NCI-H510A treated with DMSO at 0.1 percent for 48 hours (cell line): Measurements from ENCODE around the gene ALG12.

Experiments used
- DNase-seq: peaks from one replicate; lab custom pipeline; 2025; lab: John Stamatoyannopoulos, UW

ALG12 gene

GRCh38 chr22:49887064-49887451, 31.2 kb downstream of the ALG12 start:
- DNase-seq = no peak

GRCh38 chr22:49886346-49887063, 31.7 kb downstream of the ALG12 start:
- DNase-seq = no peak

DNA sequence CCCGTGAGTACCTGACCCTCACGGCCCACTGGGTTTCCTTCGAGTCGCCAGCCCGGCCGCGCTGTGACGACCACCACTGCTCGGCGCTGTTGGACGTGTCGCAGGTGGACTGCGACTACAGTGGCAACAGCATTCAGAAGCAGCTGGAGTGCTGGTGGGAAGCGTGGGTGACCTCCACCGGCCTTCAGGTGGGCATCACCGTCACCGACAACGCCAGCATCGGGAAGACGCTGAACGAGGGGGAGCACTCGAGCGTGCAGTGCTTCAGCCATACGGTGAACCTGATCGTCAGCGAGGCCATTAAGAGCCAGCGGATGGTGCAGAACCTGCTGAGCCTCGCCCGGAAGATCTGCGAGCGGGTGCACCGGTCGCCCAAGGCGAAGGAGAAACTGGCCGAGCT, 32.4 kb downstream of the ALG12 start:
- no peak for DNase-seq

DNA sequence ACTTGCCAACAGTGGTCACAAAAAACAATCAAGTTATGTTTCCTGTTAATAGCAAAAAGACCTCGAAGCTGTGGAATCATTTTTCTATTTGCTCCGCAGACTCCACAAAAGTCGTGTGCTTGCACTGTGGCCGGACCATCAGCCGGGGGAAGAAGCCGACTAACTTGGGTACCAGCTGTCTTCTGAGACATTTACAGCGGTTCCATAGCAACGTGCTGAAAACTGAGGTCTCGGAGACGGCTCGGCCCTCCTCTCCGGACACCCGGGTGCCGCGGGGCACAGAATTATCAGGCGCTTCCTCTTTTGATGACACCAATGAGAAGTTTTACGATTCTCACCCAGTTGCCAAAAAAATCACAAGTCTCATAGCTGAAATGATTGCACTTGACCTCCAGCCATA, 33.0 kb downstream of the ALG12 start:
- no peak for DNase-seq

GRCh38 chr22:49884503-49885260, 33.6 kb downstream of the ALG12 start:
- DNase-seq = no peak

DNA sequence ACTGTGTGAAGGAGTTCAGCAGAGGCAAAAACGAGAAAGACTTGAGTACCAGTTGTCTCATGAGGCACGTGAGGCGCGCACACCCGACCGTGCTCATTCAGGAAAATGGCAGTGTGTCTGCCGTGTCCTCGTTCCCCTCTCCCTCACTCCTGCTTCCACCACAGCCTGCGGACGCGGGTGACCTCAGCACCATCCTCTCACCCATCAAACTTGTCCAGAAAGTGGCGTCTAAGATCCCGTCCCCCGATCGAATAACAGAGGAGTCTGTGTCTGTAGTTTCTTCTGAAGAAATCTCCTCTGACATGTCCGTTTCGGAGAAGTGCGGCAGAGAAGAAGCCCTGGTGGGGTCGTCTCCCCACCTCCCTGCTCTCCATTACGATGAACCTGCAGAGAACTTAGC, 34.2 kb downstream of the ALG12 start:
- no peak for DNase-seq

GRCh38 chr22:49883294-49883640, 35.0 kb downstream of the ALG12 start:
- DNase-seq = no peak

DNA sequence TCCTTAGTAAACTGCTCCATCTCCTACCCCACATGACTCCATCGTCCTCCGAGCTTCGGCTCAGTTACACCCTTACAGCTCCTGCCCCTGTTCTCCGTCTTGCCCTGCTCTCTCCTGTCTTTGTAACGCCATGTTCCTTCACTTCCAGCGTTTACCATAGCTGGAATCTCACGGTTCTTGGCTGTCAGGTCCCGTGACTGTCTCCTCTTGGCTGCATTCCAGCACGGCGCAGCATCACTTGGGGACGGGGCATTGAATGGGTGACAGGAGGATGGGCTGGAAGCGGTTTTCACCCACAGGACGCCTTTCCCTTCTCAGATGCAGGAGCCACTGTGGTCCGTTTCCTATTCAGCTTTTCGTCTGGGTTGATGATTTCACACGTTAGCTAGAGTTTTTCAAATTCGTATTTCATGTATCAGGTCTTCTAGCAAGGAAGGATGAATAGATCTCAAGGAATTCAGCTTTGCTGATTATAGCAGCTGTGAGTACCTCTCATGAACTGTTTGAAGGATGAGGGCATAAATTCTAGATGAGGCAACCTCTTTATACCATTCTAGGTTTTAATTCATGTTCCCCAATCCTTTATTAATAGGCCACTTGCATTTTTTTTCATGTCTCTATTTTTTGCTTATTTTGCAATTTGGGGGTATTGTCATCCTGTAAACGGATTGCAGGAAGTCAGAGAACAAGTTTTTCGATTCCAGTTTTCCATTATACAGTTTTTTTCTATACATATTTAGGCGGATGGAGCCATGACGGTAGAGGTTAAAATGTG, 35.5 kb downstream of the ALG12 start:
- DNase-seq = no peak

DNA sequence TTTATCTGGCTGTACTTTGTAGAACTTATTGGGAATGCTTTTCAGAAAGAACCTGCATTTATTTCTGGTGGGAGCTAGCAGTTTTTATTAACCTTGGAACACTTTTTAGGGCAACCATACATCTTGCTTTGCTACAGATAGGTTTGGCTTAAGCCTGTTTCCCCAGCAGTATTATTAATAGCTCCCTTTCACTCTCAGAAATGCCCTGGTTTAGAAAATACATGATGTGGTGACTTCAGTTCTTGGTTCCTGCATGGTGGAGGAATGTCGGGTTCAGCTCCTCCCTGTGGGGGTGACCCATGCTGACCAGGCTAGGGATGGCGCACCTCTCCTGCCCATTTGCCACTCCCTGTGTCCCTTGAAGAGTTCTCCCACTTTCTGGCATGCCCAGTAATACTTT, 36.4 kb downstream of the ALG12 start:
- DNase-seq = no peak

GRCh38 chr22:49880281-49880680, 38.0 kb downstream of the ALG12 start:
- no peak for DNase-seq

DNA sequence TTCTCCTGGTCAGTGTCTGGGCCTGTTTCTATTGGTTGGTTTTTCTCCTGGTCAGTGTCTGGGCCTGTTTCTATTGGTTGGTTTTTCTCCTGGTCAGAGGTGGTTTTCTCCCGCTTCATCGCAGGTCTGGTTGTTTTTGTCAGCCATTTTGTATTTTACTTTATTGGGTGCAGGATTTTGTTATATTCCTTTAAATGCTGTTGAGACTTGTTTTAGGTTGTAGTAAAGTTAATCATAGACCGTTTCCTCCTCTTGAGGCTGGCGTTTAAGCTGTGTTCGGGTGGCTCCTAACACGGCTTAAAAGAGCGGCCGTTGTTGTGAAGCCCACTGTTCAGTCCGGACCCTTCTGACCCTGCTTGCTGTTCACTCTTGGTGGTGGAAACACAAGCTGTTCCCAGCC, 38.4 kb downstream of the ALG12 start:
- no peak for DNase-seq

DNA sequence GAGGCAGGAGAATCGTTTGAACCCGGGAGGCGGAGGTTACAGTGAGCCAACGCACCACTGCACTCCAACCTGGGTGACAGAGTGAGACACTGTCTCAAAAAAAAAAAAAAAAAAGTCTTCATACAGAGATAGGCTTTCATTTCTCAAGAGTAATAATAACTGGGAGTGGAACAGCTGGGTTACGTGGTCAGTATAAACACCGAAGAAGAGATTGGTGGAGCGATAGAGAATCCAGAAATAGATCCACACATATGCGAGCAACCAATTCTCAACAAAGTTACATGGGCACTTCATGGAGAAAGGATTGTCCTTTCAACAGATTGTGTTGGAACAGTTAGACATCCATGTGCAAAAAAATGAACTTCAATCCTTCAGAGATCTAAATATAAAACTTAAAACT, 40.0 kb downstream of the ALG12 start:
- no peak for DNase-seq

DNA sequence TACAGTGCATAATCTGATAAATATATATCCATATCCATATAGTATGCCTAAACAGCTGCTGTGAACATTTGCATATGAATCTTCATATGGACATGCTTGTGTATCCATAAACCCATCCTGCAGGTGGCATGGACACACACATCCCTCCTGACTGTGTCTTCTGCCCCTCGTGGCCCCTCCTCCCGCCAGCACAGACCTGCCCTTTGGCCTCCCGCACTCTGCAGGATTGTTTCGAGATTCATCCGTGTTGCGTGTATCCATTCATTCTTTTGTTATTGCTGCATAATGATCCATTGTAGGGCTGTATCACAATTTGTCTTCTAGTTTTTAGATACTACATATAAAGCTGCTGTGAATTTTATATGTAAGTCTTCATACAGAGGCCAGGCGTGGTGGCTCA, 40.6 kb downstream of the ALG12 start:
- DNase-seq = no peak

DNA sequence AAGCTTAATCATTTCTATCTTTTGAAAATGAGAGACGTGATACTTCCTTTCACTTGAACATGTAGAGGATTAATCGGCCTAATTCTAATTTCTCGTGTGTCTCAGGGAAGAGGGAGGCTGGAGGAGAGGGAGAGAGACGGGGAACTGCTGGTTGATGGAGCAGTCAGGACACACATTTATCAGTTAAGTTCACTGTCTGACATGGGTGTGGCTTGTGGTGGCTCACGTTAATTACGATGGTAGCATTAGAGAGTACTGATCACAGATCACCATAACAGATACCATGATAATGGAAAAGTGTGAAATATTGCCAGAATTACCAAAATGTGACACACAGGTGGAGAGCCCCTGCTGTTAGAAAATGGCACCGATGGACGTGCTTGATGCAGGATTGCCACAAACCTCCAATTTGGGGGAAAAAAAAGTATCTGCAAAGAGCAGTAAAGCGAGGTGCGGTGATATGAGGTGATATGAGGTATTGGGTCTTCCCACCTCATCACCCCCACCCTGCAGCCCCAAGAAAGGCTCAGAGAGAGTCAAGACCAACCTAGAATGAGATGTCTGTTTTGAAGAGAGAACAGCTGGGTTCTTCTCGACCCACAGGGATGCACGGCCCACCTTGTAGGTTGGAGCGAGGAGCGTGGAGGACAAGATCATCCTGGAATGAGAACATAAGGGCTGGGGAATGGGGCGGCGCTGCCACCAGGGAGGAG, 44.9 kb downstream of the ALG12 start:
- no peak for DNase-seq

DNA sequence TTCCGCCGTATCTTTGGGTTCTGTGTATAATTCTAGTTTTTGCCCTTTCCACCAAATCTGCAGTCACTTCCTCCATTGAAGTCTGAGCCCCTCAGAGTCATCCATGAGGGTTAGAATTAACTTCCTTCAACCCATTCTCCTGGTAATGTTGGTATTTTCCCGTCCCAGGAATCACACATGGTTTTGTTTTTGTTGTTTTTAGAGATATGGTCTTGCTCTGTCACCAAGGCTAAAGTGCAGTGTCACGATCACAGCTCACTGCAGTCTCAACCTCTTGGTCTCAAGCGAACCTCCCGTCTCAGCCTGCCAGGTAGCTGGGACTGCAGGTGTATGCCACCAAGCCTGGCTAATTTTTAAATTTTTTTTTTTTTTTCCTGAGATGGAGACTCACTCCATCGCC, 45.9 kb downstream of the ALG12 start:
- DNase-seq = no peak

- no peak for DNase-seq
These were observed 46.8 kb downstream of the ALG12 start for GRCh38 chr22:49871482-49871881.

DNA sequence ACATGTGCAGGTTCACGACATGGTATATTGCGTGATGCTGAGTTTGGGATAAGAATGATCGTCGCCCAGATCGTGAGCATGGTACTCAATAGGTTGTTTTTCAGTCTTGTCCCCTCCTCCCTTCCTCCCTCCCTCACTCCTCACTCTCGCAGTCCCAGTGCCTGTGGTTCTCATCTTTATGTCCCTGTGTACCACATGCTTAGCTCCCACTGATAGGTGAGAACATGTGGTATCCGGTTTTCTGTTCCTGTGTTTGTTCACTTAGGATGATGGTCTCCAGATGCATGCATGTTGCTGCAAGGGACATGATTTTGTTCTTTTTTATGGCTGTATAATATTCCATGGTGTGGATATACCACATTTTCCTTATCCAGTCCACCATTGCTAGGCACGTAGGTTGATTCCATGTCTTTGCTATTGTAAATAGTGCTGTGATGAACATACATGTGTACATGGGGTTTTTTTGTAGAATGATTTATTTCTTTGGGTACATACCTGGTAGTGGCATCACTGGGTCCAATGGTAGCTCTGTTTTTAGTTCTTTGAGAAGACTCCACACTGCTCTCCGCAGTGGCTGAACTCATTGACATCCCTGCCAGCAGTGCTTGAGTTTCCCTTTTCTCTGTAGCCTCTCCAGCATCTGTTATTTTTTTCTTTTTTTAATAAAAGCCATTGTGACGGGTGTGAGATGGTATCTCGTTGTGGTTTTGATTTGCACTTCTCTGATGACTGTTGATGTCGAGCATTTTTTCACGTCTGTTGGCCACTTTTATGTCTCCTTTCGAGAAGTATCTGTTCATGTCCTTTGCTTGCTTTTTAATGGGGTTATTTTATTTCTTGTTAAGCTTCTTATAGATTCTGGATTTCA, 48.2 kb downstream of the ALG12 start:
- DNase-seq = no peak

DNA sequence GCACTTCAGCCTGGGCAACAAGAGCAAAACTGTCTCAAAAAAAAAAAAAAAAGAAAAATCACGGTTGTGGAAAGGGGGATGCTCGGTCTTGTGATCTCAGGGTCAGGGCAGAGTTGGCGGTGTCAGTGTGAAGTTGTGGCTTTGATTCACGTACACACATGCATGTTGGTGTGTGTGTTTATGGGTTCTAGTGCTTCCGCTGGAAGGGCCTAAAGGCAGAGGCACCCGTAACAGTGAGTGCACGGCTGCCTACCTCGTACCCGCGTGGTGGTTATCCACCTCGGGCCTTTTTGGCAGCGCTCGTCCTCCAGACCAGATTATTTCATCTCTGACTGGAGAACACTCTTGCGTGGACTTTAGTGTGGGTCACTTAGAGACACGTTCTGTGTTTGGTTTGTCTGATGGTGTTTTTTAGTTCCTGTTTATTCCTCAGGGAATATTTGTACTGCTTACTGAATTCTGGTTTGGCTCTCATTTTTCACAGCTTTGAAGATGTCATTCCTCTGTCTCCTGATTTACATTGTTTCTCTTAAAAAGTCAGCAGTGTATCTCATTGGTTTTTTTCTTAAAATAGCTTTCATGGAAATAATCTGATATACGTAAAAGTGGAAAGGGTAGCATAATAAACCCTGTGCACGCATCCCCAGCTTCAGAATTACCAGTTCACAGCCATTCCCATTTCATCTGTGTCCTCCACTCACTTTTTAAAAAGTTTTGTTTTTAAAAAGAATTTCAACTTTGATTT, 49.0 kb downstream of the ALG12 start:
- DNase-seq = no peak

- DNase-seq = no peak
These were observed 50.7 kb downstream of the ALG12 start for GRCh38 chr22:49867303-49868265.

DNA sequence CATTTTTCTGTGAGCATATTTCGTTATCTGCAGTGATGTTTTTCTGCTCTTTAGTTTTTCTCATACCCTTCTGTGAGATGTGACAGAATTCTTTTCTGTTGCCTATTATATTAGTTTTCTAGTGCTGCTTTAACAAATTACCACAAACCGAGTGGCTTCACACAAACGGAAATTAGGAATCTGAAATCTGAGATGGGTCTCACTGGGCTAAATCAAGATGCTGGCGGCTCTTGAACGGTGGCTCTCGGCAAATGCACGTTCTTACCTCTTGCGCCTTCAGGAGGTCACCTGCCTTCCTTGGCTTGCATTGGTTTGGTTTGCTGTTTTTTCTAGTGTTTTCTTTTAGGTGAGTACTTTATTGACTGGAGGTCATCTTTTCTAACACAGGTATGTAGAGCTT, 51.6 kb downstream of the ALG12 start:
- DNase-seq = no peak
